ENCODE measurements around the gene MYMX. TPM values are rescaled to one million over a fixed set of nuclear protein-coding genes. Genes with fewer than 3 reads are reported as not detected.
A peak's percentile ranks its signal among the peaks of the same experiment; 100 is the strongest.

MYMX gene
- total and polyA plus RNA-seq, 2 of the 13 experiments (the other 11 are each of a cell fraction or from before 2014, with no cell fraction given) = not detected

DNA sequence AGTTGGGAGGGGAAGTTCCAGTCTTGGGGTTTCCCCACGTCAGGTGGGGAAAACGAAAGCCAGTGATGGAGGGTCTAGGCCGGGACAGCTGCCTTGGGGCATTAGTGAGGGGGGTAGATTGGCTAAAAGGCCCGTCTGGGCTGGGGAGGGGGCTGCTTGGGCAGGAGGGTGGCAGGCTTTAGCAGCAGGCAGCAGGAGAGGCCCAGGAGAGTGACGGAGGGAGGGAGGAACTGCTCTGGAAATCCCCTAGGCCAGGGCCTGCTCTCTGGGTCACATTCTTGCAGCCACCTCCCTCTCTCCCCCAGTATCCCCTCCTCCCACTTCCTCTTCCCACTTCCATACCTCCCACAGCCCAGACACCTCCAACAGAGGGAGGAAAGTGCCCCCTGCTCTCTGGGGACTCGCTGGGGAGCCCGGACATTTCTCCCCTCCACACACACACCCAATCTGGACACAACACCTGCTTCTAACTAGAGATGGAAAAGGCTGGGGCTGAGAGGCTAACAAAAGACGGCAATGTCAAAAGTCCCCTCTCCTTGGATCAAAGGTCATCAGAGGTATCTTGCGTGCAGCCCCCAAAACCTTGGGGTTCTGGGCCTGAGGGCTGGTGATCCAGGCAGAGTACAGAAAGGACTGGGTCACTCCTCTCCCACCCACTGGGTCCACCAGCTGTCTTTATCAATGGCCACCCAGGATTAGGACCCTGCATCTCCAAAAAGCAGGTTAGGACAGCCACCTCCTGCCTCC is 46.8 kb downstream of the MYMX start:
- peaks cover 18% of the 10 kb centered on the region for H3K79me2 ChIP-seq (ENCODE audit: insufficient read depth, low read length)
- H3K36me3 ChIP-seq (replicated peaks in 1 of 2; ENCODE audit: control insufficient read depth in 1 of 2, insufficient read depth in 2 of 2, low read length in 2 of 2) = peaks cover 2 to 28% of the 10 kb centered on the region in 2 experiments
- H3K4me3 ChIP-seq (replicated peaks in 1 of 3; ENCODE audit: insufficient read depth in 1 of 3, low read depth in 2 of 3, low read length in 3 of 3) = peak overlapping the region; percentile 64 to 95 (median 76)
- H3K4me2 ChIP-seq (ENCODE audit: low read depth, low read length) = peak overlapping the region; percentile 92
- peaks cover 32% of the 10 kb centered on the region for H3K4me1 ChIP-seq (ENCODE audit: insufficient read depth, low read length)
- H4K20me1 ChIP-seq (ENCODE audit: insufficient read depth, low read length) = no peaks in the 10 kb centered on the region
- H3K27ac ChIP-seq (ENCODE audit: extremely low read length, insufficient read depth, low read length) = peak overlapping the region; percentile 1
- no peaks in the 10 kb centered on the region for H3K9me3 ChIP-seq (ENCODE audit: low read length)
- TSS peak; percentile 67 for BruUV-seq (replicated peaks)
- ChIA-PET CTCF (ENCODE audit: low intra/inter-chr PET ratio, low total read pairs) (no interaction called here), POLR2A (interaction anchor here (1.1 to 2.2 kb wide), 3 partner anchors 8 to 21 kb away, joined by 3 to 8 read pairs (median 5); partner anchors contain the start of gene HSP90AB1)
- ATAC-seq (peak; percentile 37), DNase-seq (ENCODE audit: low spot score) (no peak), FAIRE-seq (peak; percentile 30)
- in situ Hi-C loops (cut with HindIII; ENCODE audit: extremely low pct_ligation_motif_present, low pct_unique_long_range_greater_than_20kb) = no loop called here
- H3K27me3 ChIP-seq (ENCODE audit: control insufficient read depth in 1 of 2, insufficient read depth in 2 of 2, low read length in 2 of 2) = peaks cover 0 to 4% of the 10 kb centered on the region in 2 experiments; a peak in 2 of 5 replicates
- 35% methylated on average over 9 of the region's 9 CpGs for WGBS (ENCODE audit: low lambda C conversion rate)
- intact Hi-C loops (cut with micrococcal nuclease; ENCODE audit: unreplicated experiment) = no loop called here
- peak overlapping the region; percentile 84 for H3K9ac ChIP-seq (ENCODE audit: insufficient read depth, low read depth, low read length)
- no peak overlapping the region for H2AFZ ChIP-seq (ENCODE audit: low read length)
- TF ChIP-seq, protein P1, sequence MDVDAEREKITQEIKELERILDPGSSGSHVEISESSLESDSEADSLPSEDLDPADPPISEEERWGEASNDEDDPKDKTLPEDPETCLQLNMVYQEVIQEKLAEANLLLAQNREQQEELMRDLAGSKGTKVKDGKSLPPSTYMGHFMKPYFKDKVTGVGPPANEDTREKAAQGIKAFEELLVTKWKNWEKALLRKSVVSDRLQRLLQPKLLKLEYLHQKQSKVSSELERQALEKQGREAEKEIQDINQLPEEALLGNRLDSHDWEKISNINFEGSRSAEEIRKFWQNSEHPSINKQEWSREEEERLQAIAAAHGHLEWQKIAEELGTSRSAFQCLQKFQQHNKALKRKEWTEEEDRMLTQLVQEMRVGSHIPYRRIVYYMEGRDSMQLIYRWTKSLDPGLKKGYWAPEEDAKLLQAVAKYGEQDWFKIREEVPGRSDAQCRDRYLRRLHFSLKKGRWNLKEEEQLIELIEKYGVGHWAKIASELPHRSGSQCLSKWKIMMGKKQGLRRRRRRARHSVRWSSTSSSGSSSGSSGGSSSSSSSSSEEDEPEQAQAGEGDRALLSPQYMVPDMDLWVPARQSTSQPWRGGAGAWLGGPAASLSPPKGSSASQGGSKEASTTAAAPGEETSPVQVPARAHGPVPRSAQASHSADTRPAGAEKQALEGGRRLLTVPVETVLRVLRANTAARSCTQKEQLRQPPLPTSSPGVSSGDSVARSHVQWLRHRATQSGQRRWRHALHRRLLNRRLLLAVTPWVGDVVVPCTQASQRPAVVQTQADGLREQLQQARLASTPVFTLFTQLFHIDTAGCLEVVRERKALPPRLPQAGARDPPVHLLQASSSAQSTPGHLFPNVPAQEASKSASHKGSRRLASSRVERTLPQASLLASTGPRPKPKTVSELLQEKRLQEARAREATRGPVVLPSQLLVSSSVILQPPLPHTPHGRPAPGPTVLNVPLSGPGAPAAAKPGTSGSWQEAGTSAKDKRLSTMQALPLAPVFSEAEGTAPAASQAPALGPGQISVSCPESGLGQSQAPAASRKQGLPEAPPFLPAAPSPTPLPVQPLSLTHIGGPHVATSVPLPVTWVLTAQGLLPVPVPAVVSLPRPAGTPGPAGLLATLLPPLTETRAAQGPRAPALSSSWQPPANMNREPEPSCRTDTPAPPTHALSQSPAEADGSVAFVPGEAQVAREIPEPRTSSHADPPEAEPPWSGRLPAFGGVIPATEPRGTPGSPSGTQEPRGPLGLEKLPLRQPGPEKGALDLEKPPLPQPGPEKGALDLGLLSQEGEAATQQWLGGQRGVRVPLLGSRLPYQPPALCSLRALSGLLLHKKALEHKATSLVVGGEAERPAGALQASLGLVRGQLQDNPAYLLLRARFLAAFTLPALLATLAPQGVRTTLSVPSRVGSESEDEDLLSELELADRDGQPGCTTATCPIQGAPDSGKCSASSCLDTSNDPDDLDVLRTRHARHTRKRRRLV (CRISPR knock-in tag; IDR thresholded peaks at IDR 0.05) = no peak
- TF ChIP-seq, protein P2, sequence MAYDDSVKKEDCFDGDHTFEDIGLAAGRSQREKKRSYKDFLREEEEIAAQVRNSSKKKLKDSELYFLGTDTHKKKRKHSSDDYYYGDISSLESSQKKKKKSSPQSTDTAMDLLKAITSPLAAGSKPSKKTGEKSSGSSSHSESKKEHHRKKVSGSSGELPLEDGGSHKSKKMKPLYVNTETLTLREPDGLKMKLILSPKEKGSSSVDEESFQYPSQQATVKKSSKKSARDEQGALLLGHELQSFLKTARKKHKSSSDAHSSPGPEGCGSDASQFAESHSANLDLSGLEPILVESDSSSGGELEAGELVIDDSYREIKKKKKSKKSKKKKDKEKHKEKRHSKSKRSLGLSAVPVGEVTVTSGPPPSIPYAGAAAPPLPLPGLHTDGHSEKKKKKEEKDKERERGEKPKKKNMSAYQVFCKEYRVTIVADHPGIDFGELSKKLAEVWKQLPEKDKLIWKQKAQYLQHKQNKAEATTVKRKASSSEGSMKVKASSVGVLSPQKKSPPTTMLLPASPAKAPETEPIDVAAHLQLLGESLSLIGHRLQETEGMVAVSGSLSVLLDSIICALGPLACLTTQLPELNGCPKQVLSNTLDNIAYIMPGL (CRISPR knock-in tag; IDR thresholded peaks at IDR 0.05; ENCODE audit: borderline replicate concordance in 1 of 2, low read depth in 1 of 2) = 0 out of 4 replicates have a peak, but pooled peaks of 1 of the 2 experiments have one; percentile 42
- TF ChIP-seq, protein P3, sequence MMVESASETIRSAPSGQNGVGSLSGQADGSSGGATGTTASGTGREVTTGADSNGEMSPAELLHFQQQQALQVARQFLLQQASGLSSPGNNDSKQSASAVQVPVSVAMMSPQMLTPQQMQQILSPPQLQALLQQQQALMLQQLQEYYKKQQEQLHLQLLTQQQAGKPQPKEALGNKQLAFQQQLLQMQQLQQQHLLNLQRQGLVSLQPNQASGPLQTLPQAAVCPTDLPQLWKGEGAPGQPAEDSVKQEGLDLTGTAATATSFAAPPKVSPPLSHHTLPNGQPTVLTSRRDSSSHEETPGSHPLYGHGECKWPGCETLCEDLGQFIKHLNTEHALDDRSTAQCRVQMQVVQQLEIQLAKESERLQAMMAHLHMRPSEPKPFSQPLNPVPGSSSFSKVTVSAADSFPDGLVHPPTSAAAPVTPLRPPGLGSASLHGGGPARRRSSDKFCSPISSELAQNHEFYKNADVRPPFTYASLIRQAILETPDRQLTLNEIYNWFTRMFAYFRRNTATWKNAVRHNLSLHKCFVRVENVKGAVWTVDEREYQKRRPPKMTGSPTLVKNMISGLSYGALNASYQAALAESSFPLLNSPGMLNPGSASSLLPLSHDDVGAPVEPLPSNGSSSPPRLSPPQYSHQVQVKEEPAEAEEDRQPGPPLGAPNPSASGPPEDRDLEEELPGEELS (CRISPR knock-in tag; IDR thresholded peaks at IDR 0.05) = peak; percentile 2; the same call in 1 of the 2 replicates
- TF ChIP-seq ZNF263 (CRISPR knock-in tag; IDR thresholded peaks at IDR 0.05) (peak; percentile 40; the same call in 1 of the 2 replicates), GATA4 (IDR thresholded peaks at IDR 0.05; ENCODE audit: borderline replicate concordance, low read depth) (no peak), TBX2 (CRISPR knock-in tag; IDR thresholded peaks at IDR 0.05; ENCODE audit: borderline replicate concordance) (peak; percentile 59; the same call in 1 of the 2 replicates), MED1 (CRISPR knock-in tag; IDR thresholded peaks at IDR 0.05) (peak; percentile 35; the same call in 1 of the 2 replicates), KLF13 (CRISPR knock-in tag; IDR thresholded peaks at IDR 0.05) (0 out of 2 replicates have a peak, but pooled peaks have one; percentile 48), ELF3 (CRISPR knock-in tag; IDR thresholded peaks at IDR 0.05) (peak; percentile 77), NFKB2 (CRISPR knock-in tag; IDR thresholded peaks at IDR 0.05; ENCODE audit: borderline replicate concordance) (0 out of 2 replicates have a peak, but pooled peaks have one; percentile 57)
- TF ChIP-seq, protein P4, sequence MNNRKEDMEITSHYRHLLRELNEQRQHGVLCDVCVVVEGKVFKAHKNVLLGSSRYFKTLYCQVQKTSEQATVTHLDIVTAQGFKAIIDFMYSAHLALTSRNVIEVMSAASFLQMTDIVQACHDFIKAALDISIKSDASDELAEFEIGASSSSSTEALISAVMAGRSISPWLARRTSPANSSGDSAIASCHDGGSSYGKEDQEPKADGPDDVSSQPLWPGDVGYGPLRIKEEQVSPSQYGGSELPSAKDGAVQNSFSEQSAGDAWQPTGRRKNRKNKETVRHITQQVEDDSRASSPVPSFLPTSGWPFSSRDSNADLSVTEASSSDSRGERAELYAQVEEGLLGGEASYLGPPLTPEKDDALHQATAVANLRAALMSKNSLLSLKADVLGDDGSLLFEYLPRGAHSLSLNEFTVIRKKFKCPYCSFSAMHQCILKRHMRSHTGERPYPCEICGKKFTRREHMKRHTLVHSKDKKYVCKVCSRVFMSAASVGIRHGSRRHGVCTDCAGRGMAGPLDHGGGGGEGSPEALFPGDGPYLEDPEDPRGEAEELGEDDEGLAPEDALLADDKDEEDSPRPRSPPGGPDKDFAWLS (CRISPR knock-in tag; IDR thresholded peaks at IDR 0.05; ENCODE audit: borderline replicate concordance) = no peak
